ENCODE results near the gene TULP3.

Gene TULP3

DNA sequence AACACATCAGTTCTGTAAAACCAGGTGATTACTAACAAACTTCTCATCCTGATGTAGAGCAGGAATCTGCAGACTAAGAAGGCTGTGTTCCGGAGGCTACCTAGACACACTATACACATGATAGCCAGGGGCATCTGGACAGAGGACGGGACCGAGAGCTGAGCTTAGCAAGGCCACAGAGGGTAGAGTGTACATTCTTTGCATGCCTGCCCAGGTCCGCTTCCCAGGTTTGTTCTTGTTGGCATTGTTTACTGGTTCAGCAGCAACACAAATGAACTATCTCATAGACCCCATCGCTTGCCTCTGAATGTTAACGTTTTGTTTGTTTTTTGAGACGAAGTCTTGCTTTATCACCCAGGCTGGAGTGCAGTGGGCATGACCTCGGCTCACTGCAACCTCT, 50.8 kb downstream of the TULP3 start:
- H3K4me3 ChIP-seq (ENCODE audit: low read depth, low read length) = no peak overlapping the region
- peaks cover 6 to 41% of the 10 kb centered on the region in 2 experiments; a peak in 2 of 3 replicates for H3K36me3 ChIP-seq (ENCODE audit: control insufficient read depth in 2 of 2, insufficient read depth in 1 of 2, low read length in 2 of 2)
- H3K9me3 ChIP-seq (ENCODE audit: control insufficient read depth, insufficient read depth, low read depth, low read length) = no peaks in the 10 kb centered on the region
- POLR2A ChIA-PET = no interaction called here
- CTCF ChIA-PET = interaction anchor here (0.6 to 1.4 kb wide), 4 partner anchors 25 to 139 kb away, joined by 3 to 8 read pairs (median 4); no protein-coding TSS in a partner anchor
- H3K27ac ChIP-seq (ENCODE audit: extremely low read depth, low read depth, low read length) = no peak overlapping the region
- H3K4me1 ChIP-seq (ENCODE audit: control insufficient read depth, insufficient read depth, low read length) = no peaks in the 10 kb centered on the region
- TF ChIP-seq ZBTB10 (tag by site-specific recombination; IDR thresholded peaks at IDR 0.05) (no peak), BCL6B (tag by site-specific recombination; IDR thresholded peaks at IDR 0.05) (no peak)

- Histone ChIP-seq H3K4me1 (ENCODE audit: control insufficient read depth, insufficient read depth, low read length) (no peaks in the 10 kb centered on the region), H3K4me3 (ENCODE audit: low read depth, low read length) (no peak overlapping the region), H3K27ac (ENCODE audit: extremely low read depth, low read depth, low read length) (no peak overlapping the region), H3K36me3 (ENCODE audit: control insufficient read depth in 2 of 2, insufficient read depth in 1 of 2, low read length in 2 of 2) (peaks cover 0 to 18% of the 10 kb centered on the region in 2 experiments; a peak in 2 of 3 replicates), H3K9me3 (ENCODE audit: control insufficient read depth, insufficient read depth, low read depth, low read length) (no peaks in the 10 kb centered on the region)
- CTCF ChIA-PET = interaction anchor here (0.6 to 2.7 kb wide), 28 partner anchors 9 to 977 kb away, joined by 3 to 28 read pairs (median 4); no protein-coding TSS in a partner anchor
- POLR2A ChIA-PET = interaction anchor here (0.6 to 1.2 kb wide), 3 partner anchors 10 to 54 kb away, joined by 3 to 7 read pairs (median 4); partner anchors contain the start of gene TULP3
- TF ChIP-seq ZNF548 (tag by site-specific recombination; IDR thresholded peaks at IDR 0.05) (no peak), ZNF114 (tag by site-specific recombination; IDR thresholded peaks at IDR 0.05) (no peak), ZFHX2 (tag by site-specific recombination; conservative IDR thresholded peaks at IDR 0.05) (no peak), ZNF701 (tag by site-specific recombination; IDR thresholded peaks at IDR 0.05) (no peak), ZXDB (tag by site-specific recombination; IDR thresholded peaks at IDR 0.05) (no peak), PRDM10 (tag by site-specific recombination; IDR thresholded peaks at IDR 0.05) (peak; percentile 96), ZNF510 (tag by site-specific recombination; IDR thresholded peaks at IDR 0.05; ENCODE audit: insufficient replicate concordance) (no peak), ZNF677 (tag by site-specific recombination; IDR thresholded peaks at IDR 0.05) (no peak), ZBTB1 (tag by site-specific recombination; IDR thresholded peaks at IDR 0.05) (no peak), ZNF19 (tag by site-specific recombination; IDR thresholded peaks at IDR 0.05; ENCODE audit: low read depth) (no peak), ZNF10 (tag by site-specific recombination; IDR thresholded peaks at IDR 0.05) (peak; percentile 23; the same call in 1 of the 2 replicates), ZNF18 (tag by site-specific recombination; IDR thresholded peaks at IDR 0.05) (no peak), ZEB2 (tag by site-specific recombination; IDR thresholded peaks at IDR 0.05) (peak; percentile 38; the same call in 1 of the 2 replicates), ZNF558 (tag by site-specific recombination; IDR thresholded peaks at IDR 0.05) (no peak), ZNF423 (tag by site-specific recombination; IDR thresholded peaks at IDR 0.05) (no peak)
- TF ChIP-seq, protein P1, sequence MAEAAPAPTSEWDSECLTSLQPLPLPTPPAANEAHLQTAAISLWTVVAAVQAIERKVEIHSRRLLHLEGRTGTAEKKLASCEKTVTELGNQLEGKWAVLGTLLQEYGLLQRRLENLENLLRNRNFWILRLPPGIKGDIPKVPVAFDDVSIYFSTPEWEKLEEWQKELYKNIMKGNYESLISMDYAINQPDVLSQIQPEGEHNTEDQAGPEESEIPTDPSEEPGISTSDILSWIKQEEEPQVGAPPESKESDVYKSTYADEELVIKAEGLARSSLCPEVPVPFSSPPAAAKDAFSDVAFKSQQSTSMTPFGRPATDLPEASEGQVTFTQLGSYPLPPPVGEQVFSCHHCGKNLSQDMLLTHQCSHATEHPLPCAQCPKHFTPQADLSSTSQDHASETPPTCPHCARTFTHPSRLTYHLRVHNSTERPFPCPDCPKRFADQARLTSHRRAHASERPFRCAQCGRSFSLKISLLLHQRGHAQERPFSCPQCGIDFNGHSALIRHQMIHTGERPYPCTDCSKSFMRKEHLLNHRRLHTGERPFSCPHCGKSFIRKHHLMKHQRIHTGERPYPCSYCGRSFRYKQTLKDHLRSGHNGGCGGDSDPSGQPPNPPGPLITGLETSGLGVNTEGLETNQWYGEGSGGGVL (tag by site-specific recombination; IDR thresholded peaks at IDR 0.05) = no peak
Observed at GRCh38 chr12:2944401-2945047, 53.8 kb downstream of the TULP3 start.
